NCI-H128 (cell line): ENCODE measurements around the gene PDE4D.
"Not testable (repeated sequence)": the region's sequence is repeated elsewhere in the genome, so short reads cannot be mapped to it uniquely, and the experiment has no call there.

Experiments
- DNase-seq: peaks from one replicate; lab custom pipeline; 2025; ENCODE audit not compliant: unreplicated experiment; lab: John Stamatoyannopoulos, UW

The PDE4D gene

GRCh38 chr5:59800347-59800893, 93.1 kb downstream of the PDE4D start:
- no peak for DNase-seq

- no peak for DNase-seq
These were observed 93.7 kb downstream of the PDE4D start for GRCh38 chr5:59799668-59800346.

- no peak for DNase-seq
These were observed 94.5 kb downstream of the PDE4D start for GRCh38 chr5:59798862-59799667.

DNA sequence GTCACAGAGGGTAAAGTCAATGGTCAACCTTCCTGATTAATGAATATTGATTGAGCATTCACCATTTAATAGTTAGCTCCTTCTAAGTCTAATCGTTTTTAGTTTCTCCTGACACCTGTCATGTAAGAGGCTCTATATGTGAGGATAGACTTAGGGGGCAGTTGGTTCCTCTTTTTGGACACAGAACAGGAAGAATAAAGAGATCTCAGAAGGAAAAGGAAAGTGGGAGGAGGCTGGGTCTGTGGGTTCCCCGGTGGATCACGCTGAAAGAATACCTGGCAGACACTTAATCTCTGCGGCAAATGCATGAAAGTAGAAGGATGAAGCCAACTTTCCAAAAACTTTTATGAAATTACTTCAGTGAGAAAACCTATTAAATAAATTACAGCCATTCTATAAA, 98.4 kb downstream of the PDE4D start:
- DNase-seq, result no peak

DNA sequence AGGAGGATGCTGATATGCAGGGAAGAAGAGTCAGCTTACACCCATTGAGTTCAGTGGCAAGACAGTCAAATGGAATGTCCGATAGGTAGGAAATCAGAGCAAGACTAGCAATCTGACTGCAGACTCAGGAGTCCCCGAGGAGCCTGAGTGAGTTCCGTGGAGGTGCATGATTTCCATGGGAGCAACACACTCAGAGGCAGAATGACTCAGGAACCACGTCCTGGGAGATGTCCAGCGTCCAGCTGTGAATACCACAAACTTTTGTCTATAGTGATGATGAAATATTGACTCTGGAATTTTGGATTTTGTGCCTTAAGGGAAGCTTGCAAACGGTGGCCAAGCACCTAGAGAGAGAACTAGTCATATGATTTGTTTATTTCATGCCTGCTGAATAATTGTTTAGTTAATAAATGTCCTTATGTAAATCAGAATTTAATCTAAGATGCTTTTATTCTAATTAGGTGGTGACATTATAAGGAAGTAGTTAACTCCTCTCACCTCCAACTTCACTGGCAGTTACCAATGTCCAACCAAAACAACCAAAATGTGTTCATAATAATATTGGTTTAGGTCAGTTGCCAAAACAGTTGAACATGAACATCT, 100.4 kb downstream of the PDE4D start:
- no peak for DNase-seq

DNA sequence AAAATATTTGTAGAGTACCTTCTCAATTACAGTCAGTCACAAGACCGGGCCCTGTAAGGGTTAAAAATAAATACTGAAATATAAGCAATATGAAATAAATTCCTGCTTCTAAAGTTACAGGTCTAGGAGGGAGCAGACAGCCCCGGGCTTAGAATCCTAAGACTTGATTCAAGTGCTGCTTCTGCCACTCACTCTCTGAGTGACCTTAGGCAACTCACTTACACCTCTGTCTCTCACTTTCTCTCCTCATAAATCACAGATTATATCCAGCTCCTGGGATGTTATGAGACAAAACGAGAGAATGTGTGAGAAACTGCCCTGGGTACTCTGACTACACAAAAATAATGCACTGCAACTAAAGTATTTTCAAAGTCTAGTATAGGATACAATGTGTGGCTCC, 101.9 kb downstream of the PDE4D start:
- DNase-seq, result no peak

GRCh38 chr5:59790776-59791475, 102.6 kb downstream of the PDE4D start:
- no peak for DNase-seq

GRCh38 chr5:59790376-59790775, 103.2 kb downstream of the PDE4D start:
- DNase-seq, result no peak

GRCh38 chr5:59789894-59790293, 103.6 kb downstream of the PDE4D start:
- no peak for DNase-seq

GRCh38 chr5:59789197-59789596, 104.3 kb downstream of the PDE4D start:
- no peak for DNase-seq

DNA sequence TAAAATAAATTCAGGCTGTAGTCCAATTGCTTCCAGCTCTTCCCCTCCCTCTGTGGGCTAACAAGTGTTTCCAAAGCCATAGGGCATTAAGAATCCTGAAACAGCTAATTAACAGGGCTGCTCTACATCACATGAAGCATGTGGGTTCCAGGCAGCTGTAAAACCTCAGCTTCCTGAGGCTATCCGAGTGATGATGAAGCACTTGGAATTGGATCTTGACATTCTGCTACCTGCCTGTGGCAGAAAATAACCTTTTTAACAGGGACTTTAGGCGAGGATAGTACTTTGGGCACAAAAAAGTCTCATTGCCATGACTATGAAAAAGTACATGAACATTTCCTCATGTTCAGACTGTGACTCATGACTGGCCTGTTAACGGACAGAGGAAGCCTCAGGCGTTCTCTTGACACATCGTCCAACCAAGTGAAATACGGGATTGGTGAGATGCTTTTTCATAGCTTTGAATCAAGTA, 107.2 kb downstream of the PDE4D start:
- DNase-seq, result no peak

GRCh38 chr5:59785676-59786333, 107.7 kb downstream of the PDE4D start:
- DNase-seq, result no peak

GRCh38 chr5:59784708-59785107, 108.8 kb downstream of the PDE4D start:
- DNase-seq, result not testable (repeated sequence)

- no peak for DNase-seq
These were observed 110.3 kb downstream of the PDE4D start for GRCh38 chr5:59783264-59783663.

DNA sequence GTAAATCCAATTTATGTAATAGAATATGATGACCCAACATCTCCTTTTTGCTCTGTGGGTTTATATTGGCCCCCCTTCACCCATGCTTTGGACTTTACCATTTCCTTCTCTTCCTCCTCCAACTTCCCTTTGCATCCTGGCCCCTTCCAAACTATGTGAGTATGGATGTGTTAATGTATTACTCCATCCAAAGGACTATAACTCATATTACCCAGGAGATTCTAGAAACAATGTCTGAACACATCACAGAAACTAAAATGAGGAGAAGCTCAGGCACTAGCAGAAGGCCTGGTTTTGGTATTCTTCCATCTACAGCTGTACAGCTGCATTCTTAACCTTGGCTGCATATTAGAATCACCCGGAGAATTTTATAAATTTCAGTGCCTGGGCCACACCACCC, 110.7 kb downstream of the PDE4D start:
- DNase-seq, result no peak

DNA sequence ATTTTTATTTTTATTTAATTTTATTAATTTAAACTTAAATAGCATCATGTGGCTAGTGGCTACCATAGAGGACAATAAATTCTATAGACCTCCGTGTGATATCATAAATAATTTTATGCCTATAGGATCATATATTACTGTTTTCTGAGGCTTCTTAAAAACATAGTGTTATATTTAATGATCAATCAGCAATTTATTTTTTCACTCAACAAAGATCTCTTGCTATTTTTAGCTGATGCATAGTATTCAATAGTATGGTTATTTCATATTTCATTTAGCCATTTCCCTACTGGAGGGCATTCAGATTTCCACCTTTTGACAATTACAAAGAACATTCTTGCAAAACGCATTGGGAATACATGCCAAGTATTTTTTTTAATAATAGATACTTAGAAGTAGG, 114.1 kb downstream of the PDE4D start:
- no peak for DNase-seq

GRCh38 chr5:59777028-59777427, 116.5 kb downstream of the PDE4D start:
- no peak for DNase-seq

- no peak for DNase-seq
These were observed 120.2 kb downstream of the PDE4D start for GRCh38 chr5:59773294-59773693.

DNA sequence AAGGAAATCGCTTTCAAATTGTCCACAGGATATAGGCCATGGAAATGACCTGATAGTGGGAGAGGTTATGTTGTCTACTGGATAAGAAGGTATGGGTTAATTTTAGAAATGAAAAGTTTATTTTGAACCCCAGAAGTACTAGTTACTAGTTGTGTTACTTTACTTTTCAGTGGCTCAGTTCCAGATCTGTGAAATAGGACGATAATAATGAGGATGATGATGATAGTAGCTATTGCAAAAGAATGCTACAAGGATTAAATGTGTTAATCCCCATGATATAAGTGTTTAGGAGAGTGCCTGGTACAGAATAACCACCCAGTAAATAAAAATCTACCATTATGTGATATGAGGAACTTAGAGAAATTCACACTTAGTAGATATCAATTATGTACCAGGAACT, 120.8 kb downstream of the PDE4D start:
- DNase-seq, result no peak

- DNase-seq, result no peak
These were observed 121.3 kb downstream of the PDE4D start for GRCh38 chr5:59772206-59772605.

DNA sequence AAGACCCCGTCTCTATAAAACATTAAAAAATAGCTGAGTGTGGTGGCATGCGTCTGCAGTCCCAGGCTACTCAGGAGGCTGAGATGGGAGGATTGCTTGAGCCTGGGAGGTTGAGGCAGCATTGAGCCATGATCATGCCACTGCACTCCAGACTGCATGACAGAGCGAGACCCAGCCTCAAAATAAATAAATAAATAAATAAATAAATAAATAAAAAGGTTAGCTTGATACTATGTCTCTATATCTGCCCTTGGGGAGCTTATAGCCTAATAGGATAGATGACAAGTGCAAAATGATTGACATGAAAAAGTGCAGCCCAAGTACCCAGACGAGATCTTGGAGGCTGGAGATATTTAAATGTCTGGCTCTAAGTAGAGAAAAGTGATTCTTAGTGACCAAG, 122.6 kb downstream of the PDE4D start:
- DNase-seq, result no peak
